Measurements from ENCODE around the gene SLC25A36. TPM values are rescaled to one million over a fixed set of nuclear protein-coding genes. Genes with fewer than 3 reads are reported as not detected.

Gene SLC25A36
- total and polyA plus RNA-seq, 2 donors (not counting 3 experiments of a cell fraction or from before 2014, with no cell fraction given) = 17.7 to 38.8 TPM

- CTCF ChIA-PET = no interaction called here
- dilution Hi-C loops (cut with MboI; ENCODE audit: extremely low pct_ligation_motif_present, low sequenced_read_pairs) = no loop called here
- TF ChIP-seq GATA2 (IDR thresholded peaks at IDR 0.05; ENCODE audit: insufficient read depth, insufficient read length, low read depth, low read length) (no peak), CTCF (IDR thresholded peaks at IDR 0.05; ENCODE audit: extremely low read depth in 1 of 2, insufficient read depth in 1 of 2, low read depth in 1 of 2, low read length in 2 of 2) (no peak), JUN (IDR thresholded peaks at IDR 0.05; ENCODE audit: borderline replicate concordance, insufficient read depth, insufficient read length, low read depth) (no peak), POLR2A (IDR thresholded peaks at IDR 0.05; ENCODE audit: low read depth, low read length) (no peak), POLR2AphosphoS5 (IDR thresholded peaks at IDR 0.05; ENCODE audit: insufficient read depth, low read depth, low read length) (no peak), EZH2 (IDR thresholded peaks at IDR 0.05; ENCODE audit: borderline replicate concordance, low read depth, low read length, severe bottlenecking) (no peak), FOS (IDR thresholded peaks at IDR 0.05; ENCODE audit: borderline replicate concordance, insufficient read depth, low read length) (no peak), MYC (IDR thresholded peaks at IDR 0.05; ENCODE audit: low read depth, low read length) (no peak), MAX (IDR thresholded peaks at IDR 0.05; ENCODE audit: insufficient read depth, insufficient read length) (no peak)
- Histone ChIP-seq H2AFZ (ENCODE audit: low read depth, low read length) (no peak overlapping the region), H3K27me3 (ENCODE audit: control insufficient read depth in 2 of 2, insufficient read depth in 2 of 2, low read length in 2 of 2) (peaks cover 7 to 8% of the 10 kb centered on the region in 2 experiments), H3K9me3 (replicated peaks; ENCODE audit: control insufficient read depth, insufficient read depth, low read length) (no peaks in the 10 kb centered on the region), H3K9ac (replicated peaks; ENCODE audit: extremely low read depth, insufficient read depth, low read length) (no peak overlapping the region), H4K20me1 (replicated peaks; ENCODE audit: control insufficient read depth, extremely low read depth, insufficient read depth, low read length) (no peaks in the 10 kb centered on the region), H3K79me2 (ENCODE audit: control insufficient read depth, insufficient read depth, low read length) (no peaks in the 10 kb centered on the region), H3K9me1 (replicated peaks; ENCODE audit: control insufficient read depth, extremely low read depth, insufficient read depth, low read length) (no peaks in the 10 kb centered on the region), H3K4me2 (ENCODE audit: insufficient read depth, low read length) (no peak overlapping the region), H3K27ac (ENCODE audit: insufficient read depth, low read depth, low read length) (no peak overlapping the region), H3K4me3 (replicated peaks in 1 of 3; ENCODE audit: insufficient read depth in 1 of 3, low read depth in 1 of 3, low read length in 3 of 3) (no peak overlapping the region), H3K36me3 (ENCODE audit: control insufficient read depth in 2 of 2, extremely low read depth in 1 of 2, insufficient read depth in 2 of 2, low read length in 2 of 2) (no peaks in the 10 kb centered on the region), H3K4me1 (ENCODE audit: control insufficient read depth, extremely low read depth, insufficient read depth, low read length) (no peaks in the 10 kb centered on the region)
- no TSS peak for BruUV-seq (replicated peaks)
- POLR2A ChIA-PET = no interaction called here
- intact Hi-C loops (cut with micrococcal nuclease) = no loop called here
- FAIRE-seq (no peak), DNase-seq (ENCODE audit: low read depth, low spot score) (no peak)
Measured at GRCh38 chr3:140933109-140933508, 8.5 kb upstream of the SLC25A36 start.

Data from endothelial cell of umbilical vein (primary cell).